ENCODE data around the gene UBXN7. TPM values are rescaled to one million over a fixed set of nuclear protein-coding genes. Genes with fewer than 3 reads are reported as not detected.

The UBXN7 gene
- total and polyA plus RNA-seq, 9 of the 15 experiments (the other 6 are each of a cell fraction or from before 2014, with no cell fraction given) = 3.5 to 44.6 (median 13.4) TPM

GRCh38 chr3:196406811-196407470 is 25.3 kb downstream of the UBXN7 start:
- peaks cover 2 to 4% of the 10 kb centered on the region in 2 experiments; a peak in 2 of 5 replicates for H3K4me1 ChIP-seq (replicated peaks in 1 of 2; ENCODE audit: control insufficient read depth in 2 of 2, insufficient read depth in 2 of 2, low read length in 2 of 2)
- 0 out of 2 replicates have a peak, but pooled peaks cover 2% of the 10 kb centered on the region for H3K9me3 ChIP-seq (replicated peaks; ENCODE audit: control insufficient read depth, insufficient read depth, low read depth, low read length)
- no peak overlapping the region for H3K4me3 ChIP-seq
- DNase-seq (ENCODE audit: extremely low read depth in 1 of 4, low spot score in 3 of 4) = peak in 1 of 4 experiments; percentile 22
- no peaks in the 10 kb centered on the region for H4K20me1 ChIP-seq (replicated peaks; ENCODE audit: control insufficient read depth, insufficient read depth, low read length)
- H3K9ac ChIP-seq (ENCODE audit: insufficient read depth in 1 of 2, low read depth in 2 of 2, low read length in 2 of 2) = no peak overlapping the region
- CTCF ChIA-PET (ENCODE audit: low intra/inter-chr PET ratio) = interaction anchor here (0.6 kb wide), 1 partner anchor 531 kb away, joined by 3 read pairs; no protein-coding TSS in a partner anchor
- H3K27me3 ChIP-seq (ENCODE audit: control insufficient read depth in 2 of 2, insufficient read depth in 2 of 2, low read length in 2 of 2) = no peaks in the 10 kb centered on the region
- peak; percentile 60 for TF ChIP-seq NFIC (IDR thresholded peaks at IDR 0.05)
- no peak for TF ChIP-seq AFF1 (IDR thresholded peaks at IDR 0.05; ENCODE audit: low read depth in 1 of 2, partially characterized antibody in 2 of 2)
- TF ChIP-seq ZNF436 (CRISPR knock-in tag; IDR thresholded peaks at IDR 0.05) = no peak
- no peak for TF ChIP-seq CUX1 (CRISPR knock-in tag; IDR thresholded peaks at IDR 0.05)
- no peak for TF ChIP-seq E2F1 (CRISPR knock-in tag; IDR thresholded peaks at IDR 0.05)
- TF ChIP-seq NFYB (IDR thresholded peaks at IDR 0.05; ENCODE audit: extremely low read depth, insufficient read length) = peak; percentile 6
- ATAC-seq = no peak; the same call in 2 of the 3 replicates
- H3K4me2 ChIP-seq (ENCODE audit: insufficient read depth, low read length) = no peak overlapping the region
- H3K27ac ChIP-seq (ENCODE audit: extremely low read depth, low read depth, low read length) = no peak overlapping the region
- POLR2A ChIA-PET = interaction anchor here (0.7 to 1.6 kb wide), 3 partner anchors 15 to 86 kb away, joined by 3 to 5 read pairs (median 3); no protein-coding TSS in a partner anchor
- no peaks in the 10 kb centered on the region for H3K9me1 ChIP-seq (ENCODE audit: control insufficient read depth, insufficient read depth, low read length)
- in situ Hi-C loops (cut with MboI) (no loop called here), intact Hi-C loops (cut with micrococcal nuclease) (no loop called here)
- peaks cover 47% of the 10 kb centered on the region for H3K79me2 ChIP-seq (ENCODE audit: control insufficient read depth, insufficient read depth, low read length)
- H3K36me3 ChIP-seq (ENCODE audit: control insufficient read depth, insufficient read depth, low read length) = peaks cover 32% of the 10 kb centered on the region
- FAIRE-seq = no peak
- WGBS (ENCODE audit: insufficient coverage, low coverage, missing lambda C conversion rate) = 74% methylated on average over 7 of the region's 8 CpGs
- BruUV-seq (replicated peaks) = no TSS peak
- H2AFZ ChIP-seq (ENCODE audit: low read depth, low read length) = no peak overlapping the region

Measured in K562 (cell line).